Measurements from ENCODE around the gene HK1.
A peak's percentile ranks its signal among the peaks of the same experiment; 100 is the strongest.
"Not testable (repeated sequence)": the region's sequence is repeated elsewhere in the genome, so short reads cannot be mapped to it uniquely, and the experiment has no call there.

The HK1 gene

GRCh38 chr10:69317175-69317604 lies 38.9 kb downstream of the HK1 start:
- H3K27ac ChIP-seq (ENCODE audit: low read depth, low read length): no peak overlapping the region
- H3K9ac ChIP-seq (ENCODE audit: low read length): no peak overlapping the region
- no peak overlapping the region for H3K4me3 ChIP-seq (ENCODE audit: low read length)
- no peaks in the 10 kb centered on the region for H3K36me3 ChIP-seq (ENCODE audit: control insufficient read depth, insufficient read depth, low read length)
- H3K27me3 ChIP-seq (ENCODE audit: control insufficient read depth, insufficient read depth, low read length): no peaks in the 10 kb centered on the region
- peaks cover 12% of the 10 kb centered on the region for H3K4me1 ChIP-seq (ENCODE audit: control insufficient read depth, insufficient read depth, low read length)

GRCh38 chr10:69317626-69318105 lies 39.4 kb downstream of the HK1 start:
- Histone ChIP-seq H3K36me3 (ENCODE audit: control insufficient read depth, insufficient read depth, low read length) (no peaks in the 10 kb centered on the region), H3K27me3 (ENCODE audit: control insufficient read depth, insufficient read depth, low read length) (no peaks in the 10 kb centered on the region), H3K4me3 (ENCODE audit: low read length) (peak overlapping the region; percentile 99), H3K9ac (ENCODE audit: low read length) (peak overlapping the region; percentile 81), H3K4me1 (ENCODE audit: control insufficient read depth, insufficient read depth, low read length) (peaks cover 12% of the 10 kb centered on the region), H3K27ac (ENCODE audit: low read depth, low read length) (peak overlapping the region; percentile 78)

- Histone ChIP-seq H3K27me3 (ENCODE audit: control insufficient read depth, insufficient read depth, low read length) (no peaks in the 10 kb centered on the region), H3K36me3 (ENCODE audit: control insufficient read depth, insufficient read depth, low read length) (no peaks in the 10 kb centered on the region), H3K27ac (ENCODE audit: low read depth, low read length) (peak overlapping the region; percentile 86), H3K4me3 (ENCODE audit: low read length) (peak overlapping the region; percentile 99), H3K9ac (ENCODE audit: low read length) (peak overlapping the region; percentile 81), H3K4me1 (ENCODE audit: control insufficient read depth, insufficient read depth, low read length) (peaks cover 12% of the 10 kb centered on the region)
Measured at GRCh38 chr10:69318106-69318866, 40.0 kb downstream of the HK1 start.

GRCh38 chr10:69318867-69319727 lies 40.8 kb downstream of the HK1 start:
- no peaks in the 10 kb centered on the region for H3K27me3 ChIP-seq (ENCODE audit: control insufficient read depth, insufficient read depth, low read length)
- peaks cover 12% of the 10 kb centered on the region for H3K4me1 ChIP-seq (ENCODE audit: control insufficient read depth, insufficient read depth, low read length)
- H3K36me3 ChIP-seq (ENCODE audit: control insufficient read depth, insufficient read depth, low read length): no peaks in the 10 kb centered on the region
- peak overlapping the region; percentile 78 for H3K9ac ChIP-seq (ENCODE audit: low read length)
- H3K4me3 ChIP-seq (ENCODE audit: low read length): peak overlapping the region; percentile 99
- H3K27ac ChIP-seq (ENCODE audit: low read depth, low read length): peak overlapping the region; percentile 86

- H3K36me3 ChIP-seq (ENCODE audit: control insufficient read depth, insufficient read depth, low read length): no peaks in the 10 kb centered on the region
- H3K4me3 ChIP-seq (ENCODE audit: low read length): peak overlapping the region; percentile 99
- peak overlapping the region; percentile 86 for H3K27ac ChIP-seq (ENCODE audit: low read depth, low read length)
- H3K9ac ChIP-seq (ENCODE audit: low read length): peak overlapping the region; percentile 57
- H3K4me1 ChIP-seq (ENCODE audit: control insufficient read depth, insufficient read depth, low read length): peaks cover 12% of the 10 kb centered on the region
- no peaks in the 10 kb centered on the region for H3K27me3 ChIP-seq (ENCODE audit: control insufficient read depth, insufficient read depth, low read length)
Measured at GRCh38 chr10:69319841-69320316, 41.6 kb downstream of the HK1 start.

GRCh38 chr10:69320521-69320920 lies 42.2 kb downstream of the HK1 start:
- Histone ChIP-seq H3K27me3 (ENCODE audit: control insufficient read depth, insufficient read depth, low read length) (no peaks in the 10 kb centered on the region), H3K4me1 (ENCODE audit: control insufficient read depth, insufficient read depth, low read length) (peaks cover 12% of the 10 kb centered on the region), H3K9ac (ENCODE audit: low read length) (no peak overlapping the region), H3K27ac (ENCODE audit: low read depth, low read length) (no peak overlapping the region), H3K36me3 (ENCODE audit: control insufficient read depth, insufficient read depth, low read length) (no peaks in the 10 kb centered on the region), H3K4me3 (ENCODE audit: low read length) (peak overlapping the region; percentile 99)

GRCh38 chr10:69321039-69321715 lies 42.9 kb downstream of the HK1 start:
- Histone ChIP-seq H3K27ac (ENCODE audit: low read depth, low read length) (no peak overlapping the region), H3K4me3 (ENCODE audit: low read length) (peak overlapping the region; percentile 99)

GRCh38 chr10:69321865-69322264 lies 43.6 kb downstream of the HK1 start:
- no peak overlapping the region for H3K27ac ChIP-seq (ENCODE audit: low read depth, low read length)
- no peaks in the 10 kb centered on the region for H3K27me3 ChIP-seq (ENCODE audit: control insufficient read depth, insufficient read depth, low read length)
- H3K36me3 ChIP-seq (ENCODE audit: control insufficient read depth, insufficient read depth, low read length): no peaks in the 10 kb centered on the region
- peaks cover 12% of the 10 kb centered on the region for H3K4me1 ChIP-seq (ENCODE audit: control insufficient read depth, insufficient read depth, low read length)
- no peak overlapping the region for H3K9ac ChIP-seq (ENCODE audit: low read length)
- no peak overlapping the region for H3K4me3 ChIP-seq (ENCODE audit: low read length)

More at GRCh38 chr10:69321039-69321715, 42.9 kb downstream of the HK1 start:
- H3K4me1 ChIP-seq (ENCODE audit: control insufficient read depth, insufficient read depth, low read length): peaks cover 12% of the 10 kb centered on the region
- H3K36me3 ChIP-seq (ENCODE audit: control insufficient read depth, insufficient read depth, low read length): no peaks in the 10 kb centered on the region
- no peaks in the 10 kb centered on the region for H3K27me3 ChIP-seq (ENCODE audit: control insufficient read depth, insufficient read depth, low read length)
- no peak overlapping the region for H3K9ac ChIP-seq (ENCODE audit: low read length)

- peaks cover 12% of the 10 kb centered on the region for H3K4me1 ChIP-seq (ENCODE audit: control insufficient read depth, insufficient read depth, low read length)
- H3K9ac ChIP-seq (ENCODE audit: low read length); H3K27me3 ChIP-seq (ENCODE audit: control insufficient read depth, insufficient read depth, low read length); H3K4me3 ChIP-seq (ENCODE audit: low read length); H3K27ac ChIP-seq (ENCODE audit: low read depth, low read length); H3K36me3 ChIP-seq (ENCODE audit: control insufficient read depth, insufficient read depth, low read length): not testable (repeated sequence)
Measured at GRCh38 chr10:69322346-69322745, 44.0 kb downstream of the HK1 start.

- H3K4me1 ChIP-seq (ENCODE audit: control insufficient read depth, insufficient read depth, low read length): peaks cover 20% of the 10 kb centered on the region
- H3K27ac ChIP-seq (ENCODE audit: low read depth, low read length): no peak overlapping the region
- no peaks in the 10 kb centered on the region for H3K27me3 ChIP-seq (ENCODE audit: control insufficient read depth, insufficient read depth, low read length)
- no peak overlapping the region for H3K9ac ChIP-seq (ENCODE audit: low read length)
- no peak overlapping the region for H3K4me3 ChIP-seq (ENCODE audit: low read length)
- H3K36me3 ChIP-seq (ENCODE audit: control insufficient read depth, insufficient read depth, low read length): no peaks in the 10 kb centered on the region
Measured at GRCh38 chr10:69323622-69324021, 45.3 kb downstream of the HK1 start.

- H3K27me3 ChIP-seq (ENCODE audit: control insufficient read depth, insufficient read depth, low read length): no peaks in the 10 kb centered on the region
- H3K4me3 ChIP-seq (ENCODE audit: low read length): no peak overlapping the region
- H3K9ac ChIP-seq (ENCODE audit: low read length): no peak overlapping the region
- no peaks in the 10 kb centered on the region for H3K36me3 ChIP-seq (ENCODE audit: control insufficient read depth, insufficient read depth, low read length)
- H3K4me1 ChIP-seq (ENCODE audit: control insufficient read depth, insufficient read depth, low read length): peaks cover 22% of the 10 kb centered on the region
- H3K27ac ChIP-seq (ENCODE audit: low read depth, low read length): no peak overlapping the region
Measured at GRCh38 chr10:69324583-69324982, 46.3 kb downstream of the HK1 start.
